ENCODE results near the gene SLC38A1.

DNA sequence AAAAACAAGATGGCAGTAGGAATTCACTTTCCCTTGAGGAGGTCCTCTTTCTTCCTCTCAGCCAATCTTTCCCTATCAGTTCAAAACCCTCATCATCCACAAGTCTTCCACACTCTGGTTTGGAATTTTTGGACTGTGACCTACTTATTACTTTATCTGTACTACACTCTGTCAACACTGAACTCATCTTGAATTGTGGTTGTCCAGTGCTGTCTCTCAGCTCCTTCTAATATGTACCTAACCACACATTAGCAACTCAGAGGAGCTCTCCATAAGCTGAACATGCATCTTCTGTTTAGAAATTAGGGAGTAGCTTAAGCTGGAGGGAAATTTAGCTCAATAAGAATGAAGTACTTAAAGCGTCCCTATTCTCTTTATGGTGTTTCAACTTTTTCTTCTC, 34.8 kb downstream of the SLC38A1 start:
- TF ChIP-seq, protein P1, sequence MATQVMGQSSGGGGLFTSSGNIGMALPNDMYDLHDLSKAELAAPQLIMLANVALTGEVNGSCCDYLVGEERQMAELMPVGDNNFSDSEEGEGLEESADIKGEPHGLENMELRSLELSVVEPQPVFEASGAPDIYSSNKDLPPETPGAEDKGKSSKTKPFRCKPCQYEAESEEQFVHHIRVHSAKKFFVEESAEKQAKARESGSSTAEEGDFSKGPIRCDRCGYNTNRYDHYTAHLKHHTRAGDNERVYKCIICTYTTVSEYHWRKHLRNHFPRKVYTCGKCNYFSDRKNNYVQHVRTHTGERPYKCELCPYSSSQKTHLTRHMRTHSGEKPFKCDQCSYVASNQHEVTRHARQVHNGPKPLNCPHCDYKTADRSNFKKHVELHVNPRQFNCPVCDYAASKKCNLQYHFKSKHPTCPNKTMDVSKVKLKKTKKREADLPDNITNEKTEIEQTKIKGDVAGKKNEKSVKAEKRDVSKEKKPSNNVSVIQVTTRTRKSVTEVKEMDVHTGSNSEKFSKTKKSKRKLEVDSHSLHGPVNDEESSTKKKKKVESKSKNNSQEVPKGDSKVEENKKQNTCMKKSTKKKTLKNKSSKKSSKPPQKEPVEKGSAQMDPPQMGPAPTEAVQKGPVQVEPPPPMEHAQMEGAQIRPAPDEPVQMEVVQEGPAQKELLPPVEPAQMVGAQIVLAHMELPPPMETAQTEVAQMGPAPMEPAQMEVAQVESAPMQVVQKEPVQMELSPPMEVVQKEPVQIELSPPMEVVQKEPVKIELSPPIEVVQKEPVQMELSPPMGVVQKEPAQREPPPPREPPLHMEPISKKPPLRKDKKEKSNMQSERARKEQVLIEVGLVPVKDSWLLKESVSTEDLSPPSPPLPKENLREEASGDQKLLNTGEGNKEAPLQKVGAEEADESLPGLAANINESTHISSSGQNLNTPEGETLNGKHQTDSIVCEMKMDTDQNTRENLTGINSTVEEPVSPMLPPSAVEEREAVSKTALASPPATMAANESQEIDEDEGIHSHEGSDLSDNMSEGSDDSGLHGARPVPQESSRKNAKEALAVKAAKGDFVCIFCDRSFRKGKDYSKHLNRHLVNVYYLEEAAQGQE (IDR thresholded peaks at IDR 0.05; ENCODE audit: insufficient read depth in 1 of 2, low read depth in 2 of 2, low read length in 2 of 2), result no peak
- no peak for TF ChIP-seq POLR2AphosphoS5 (IDR thresholded peaks at IDR 0.05; ENCODE audit: low read depth, low read length)
- no peak for TF ChIP-seq SIN3A (IDR thresholded peaks at IDR 0.05; ENCODE audit: borderline replicate concordance, insufficient read depth, low read length)
